H1 (cell line): ENCODE results near the gene MARK4. TPM values are rescaled to one million over a fixed set of nuclear protein-coding genes. Genes with fewer than 3 reads are reported as not detected.

Experiments
- EGR1 ChIP-seq: IDR thresholded peaks from 2 replicates; pipeline ENCODE4 v1.6.1; 2011; ENCODE audit warnings: low read depth, low read length, borderline replicate concordance
- GABPA ChIP-seq: IDR thresholded peaks from 2 replicates; pipeline ENCODE4 v1.6.1; 2011; ENCODE audit warnings: mild to moderate bottlenecking, low read length, moderate library complexity, borderline replicate concordance; ENCODE audit not compliant: insufficient read depth
- RBBP5 ChIP-seq: IDR thresholded peaks from 2 replicates; pipeline ENCODE4 v1.7.1; 2012; ENCODE audit warnings: low read depth, mild to moderate bottlenecking, inconsistent platforms, low read length, moderate library complexity, borderline replicate concordance
- RFX5 ChIP-seq: IDR thresholded peaks from 2 replicates; pipeline ENCODE4 v1.6.1; 2011; ENCODE audit warnings: low read depth, low read length, improper control_type of control experiment, borderline replicate concordance
- polyA plus RNA-seq, 7 experiments: library from polyadenylated mRNA; depleted of rRNA in 3 of 7; stranded (reverse) in 5 of 7; unstranded in 2 of 7; fragments of >200 nt in 5 of 7; fragments of 200-250 nt in 2 of 7; gene quantifications; 1 replicate in 5 of 7; 2 replicates in 1 of 7; 4 replicates in 1 of 7; pipeline versions ENCODE4 v1.2.1 to v1.2.3, GENCODE V29; 2011 to 2013; ENCODE audit warnings: missing spikeins in 2 of 7, mixed read lengths in 2 of 7
- total RNA-seq: library from RNA; stranded (reverse); fragmentation: NEBNext Ultra II Directional; extraction: Animal tissue kit (Norgen Biotek cat#: 25700); gene quantifications from 2 replicates; pipeline ENCODE4 v1.2.1, GENCODE V29; 2021
- TF ChIP-seq, protein P1 (sequence below), 3 experiments: IDR thresholded peaks; 1 replicate in 2 of 3; 2 replicates in 1 of 3; pipeline versions ENCODE4 v1.5.1 to v1.6.1; 2011; ENCODE audit warnings: low read length in 3 of 3, mild to moderate bottlenecking in 3 of 3, inconsistent platforms in 2 of 3, low read depth in 1 of 3, moderate library complexity in 1 of 3; ENCODE audit not compliant: insufficient read depth in 1 of 3; ENCODE audit errors: control extremely low read depth in 1 of 3

Gene MARK4
- total and polyA plus RNA-seq, 2 of the 8 experiments (the other 6 are each of a cell fraction or from before 2014, with no cell fraction given): 12.3 to 49.8 TPM

DNA sequence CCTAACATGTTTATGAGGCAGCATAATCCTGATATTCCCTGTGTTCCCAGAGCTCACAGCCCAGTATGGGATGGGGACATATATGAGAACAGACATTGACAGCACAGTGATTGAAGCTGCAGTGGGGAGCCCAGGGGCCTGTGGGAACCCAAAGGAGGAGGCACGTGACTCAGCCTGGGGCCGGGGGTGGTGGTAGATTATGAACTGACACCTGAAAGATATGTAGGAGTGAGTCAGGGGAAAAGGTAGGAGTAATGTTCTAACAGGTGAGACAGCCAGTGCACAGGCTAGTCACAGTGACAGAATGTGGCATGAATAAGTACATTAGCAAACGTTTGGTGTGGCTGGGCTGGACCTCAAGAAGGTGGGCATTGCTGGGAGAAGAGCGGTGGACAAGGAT is 42.6 kb downstream of the MARK4 start (continued):
- TF ChIP-seq, protein P1, sequence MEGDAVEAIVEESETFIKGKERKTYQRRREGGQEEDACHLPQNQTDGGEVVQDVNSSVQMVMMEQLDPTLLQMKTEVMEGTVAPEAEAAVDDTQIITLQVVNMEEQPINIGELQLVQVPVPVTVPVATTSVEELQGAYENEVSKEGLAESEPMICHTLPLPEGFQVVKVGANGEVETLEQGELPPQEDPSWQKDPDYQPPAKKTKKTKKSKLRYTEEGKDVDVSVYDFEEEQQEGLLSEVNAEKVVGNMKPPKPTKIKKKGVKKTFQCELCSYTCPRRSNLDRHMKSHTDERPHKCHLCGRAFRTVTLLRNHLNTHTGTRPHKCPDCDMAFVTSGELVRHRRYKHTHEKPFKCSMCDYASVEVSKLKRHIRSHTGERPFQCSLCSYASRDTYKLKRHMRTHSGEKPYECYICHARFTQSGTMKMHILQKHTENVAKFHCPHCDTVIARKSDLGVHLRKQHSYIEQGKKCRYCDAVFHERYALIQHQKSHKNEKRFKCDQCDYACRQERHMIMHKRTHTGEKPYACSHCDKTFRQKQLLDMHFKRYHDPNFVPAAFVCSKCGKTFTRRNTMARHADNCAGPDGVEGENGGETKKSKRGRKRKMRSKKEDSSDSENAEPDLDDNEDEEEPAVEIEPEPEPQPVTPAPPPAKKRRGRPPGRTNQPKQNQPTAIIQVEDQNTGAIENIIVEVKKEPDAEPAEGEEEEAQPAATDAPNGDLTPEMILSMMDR (IDR thresholded peaks at IDR 0.05; ENCODE audit: control extremely low read depth in 1 of 3, insufficient read depth in 1 of 3, low read depth in 1 of 3, low read length in 3 of 3): no peak
- TF ChIP-seq RBBP5 (no peak), RFX5 (no peak), EGR1 (no peak), GABPA (no peak)
- TF ChIP-seq, all 59 proteins: peak for 0
